ENCODE data around the gene GOLPH3L.
"Not testable (repeated sequence)": the region's sequence is repeated elsewhere in the genome, so short reads cannot be mapped to it uniquely, and the experiment has no call there.

Gene GOLPH3L

DNA sequence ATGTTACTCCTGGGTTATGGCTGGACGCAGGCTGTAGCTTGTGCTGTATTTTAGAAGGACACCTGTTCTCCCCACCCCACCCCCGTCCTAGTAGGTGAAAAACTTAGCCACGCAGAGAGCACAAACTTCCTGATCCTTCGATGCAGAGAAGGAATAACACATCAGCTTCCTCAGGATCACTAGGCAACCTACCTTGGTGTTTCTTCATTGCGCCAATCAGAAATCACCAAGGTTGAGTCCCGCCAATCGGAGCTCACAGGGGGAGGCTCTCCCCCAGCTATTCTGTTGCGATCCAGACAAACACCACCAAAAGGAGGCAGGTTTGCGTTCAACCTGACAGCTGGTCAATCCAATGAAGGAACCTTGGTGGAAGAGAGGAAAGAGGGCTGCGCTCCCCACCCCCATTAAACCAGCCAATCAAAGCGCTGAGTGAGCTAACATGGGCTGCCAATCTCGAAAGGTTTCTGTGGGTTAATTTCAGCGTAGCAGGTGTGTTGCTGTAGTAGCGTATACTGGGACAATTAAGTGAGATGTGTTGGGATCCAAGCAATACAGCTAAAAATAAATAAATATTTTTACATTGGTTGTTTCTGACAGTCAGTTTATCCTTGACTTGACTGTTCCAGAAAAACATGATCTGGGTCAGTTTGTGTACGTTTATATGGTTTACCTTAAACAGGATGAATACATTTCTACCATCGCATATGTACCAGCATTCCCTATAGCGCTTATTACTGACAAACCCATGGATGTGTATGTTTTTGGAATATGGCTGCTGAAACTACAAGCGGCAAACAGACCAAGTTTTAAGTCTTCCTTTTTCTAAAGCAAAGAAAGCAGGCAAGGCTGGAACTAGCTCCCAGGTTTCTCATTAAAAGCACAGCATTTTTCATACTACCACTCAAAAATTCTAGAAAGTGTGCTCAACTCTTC, at the start of gene GOLPH3L:
Gene GOLPH3L, minus strand, starts transcription at position 160 of the 933 bp plus-strand sequence. CDS start 2,316 bp downstream, outside the sequence.
- DNase-seq (ENCODE audit: low spot score) = peak; percentile 98

DNA sequence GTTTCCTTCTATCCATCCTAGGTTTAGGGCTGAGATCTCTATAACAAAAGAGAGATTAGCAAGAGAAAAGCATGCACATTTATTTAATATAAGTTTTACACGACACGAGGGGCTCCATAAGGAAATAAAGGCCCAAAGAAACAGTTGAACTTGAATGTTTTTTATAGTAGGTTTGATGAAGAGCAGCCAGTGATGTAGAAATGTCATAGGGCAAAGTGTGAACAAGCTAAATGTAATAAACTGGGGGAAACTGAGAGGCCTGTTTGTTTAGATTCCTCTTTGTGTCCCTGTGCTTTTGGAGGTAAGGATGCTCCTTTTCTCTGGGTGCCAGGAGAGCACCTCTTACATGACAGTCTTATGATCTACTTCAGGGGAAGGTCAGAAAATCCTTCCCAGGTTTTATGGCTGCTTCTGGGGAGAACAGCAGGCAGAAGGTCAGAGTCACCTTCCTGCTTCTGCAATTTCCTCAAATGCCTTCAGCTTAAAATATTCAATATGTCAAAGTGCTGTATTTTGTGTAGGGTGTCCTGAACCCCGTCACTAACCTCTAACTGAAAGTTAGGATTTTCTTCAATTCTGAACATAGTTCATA, 33.3 kb upstream of the GOLPH3L start:
- DNase-seq (ENCODE audit: low spot score) = no peak

DNA sequence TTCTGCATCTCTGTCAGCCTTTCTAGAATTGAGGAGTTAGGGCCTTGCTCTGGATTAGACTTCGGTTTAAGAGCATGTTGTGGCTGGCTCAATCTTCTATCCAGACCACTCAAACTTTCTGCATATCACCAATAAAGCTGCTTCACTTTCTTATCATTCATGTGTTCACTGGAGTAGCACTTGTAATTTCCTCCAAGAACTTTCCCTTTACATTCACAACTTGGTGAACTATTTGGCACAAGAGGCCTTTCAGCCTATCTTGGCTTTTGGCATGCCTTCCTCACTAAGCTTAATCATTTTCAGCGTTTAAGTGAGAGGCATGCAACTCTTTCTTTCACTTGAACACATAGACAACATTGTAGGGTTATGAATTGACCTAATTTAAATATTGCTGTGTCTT, 27.4 kb upstream of the GOLPH3L start:
- DNase-seq (ENCODE audit: low spot score) = no peak

DNA sequence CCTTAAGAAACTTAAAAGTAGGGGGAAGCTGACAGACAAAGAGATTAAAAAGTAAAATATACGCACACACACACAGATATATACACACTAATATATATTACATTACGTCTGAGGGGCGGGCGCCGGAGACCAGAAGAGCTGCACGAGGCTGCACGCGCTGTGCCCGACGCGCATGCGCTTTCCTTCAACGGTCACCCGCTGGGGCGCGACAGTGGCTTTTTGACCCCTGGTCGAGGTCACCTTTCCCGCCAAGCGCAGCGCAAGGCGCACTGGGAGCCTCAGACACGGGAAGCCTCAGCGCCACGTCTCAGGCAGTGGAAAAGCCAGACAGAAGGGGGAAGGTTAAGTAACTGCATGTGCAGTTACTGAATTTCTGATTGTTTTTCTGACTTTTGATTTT, 23.7 kb upstream of the GOLPH3L start, which contains the start of gene HORMAD1:
Gene HORMAD1, minus strand, starts transcription at position 193 of the 400 bp plus-strand sequence. CDS start 1,390 bp downstream, outside the sequence.
- DNase-seq (ENCODE audit: low spot score) = no peak

DNA sequence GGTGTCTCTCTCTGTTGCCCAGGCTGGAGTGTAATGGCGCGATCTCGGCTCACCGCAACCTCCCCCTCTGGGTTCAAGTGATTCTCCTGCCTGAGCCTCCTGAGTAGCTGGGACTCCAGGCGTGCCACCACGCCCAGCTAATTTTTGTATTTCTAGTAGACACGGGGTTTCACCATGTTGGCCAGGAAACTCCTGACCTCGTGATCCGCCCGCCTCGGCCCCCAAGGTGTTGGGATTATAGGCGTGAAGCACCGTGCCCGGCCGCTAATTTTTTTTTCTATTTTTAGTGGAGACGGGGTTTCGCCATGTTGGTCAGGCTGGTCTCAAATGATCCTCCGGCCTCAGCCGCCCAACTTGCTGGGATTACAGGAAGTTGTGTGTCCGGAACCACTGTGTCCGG, 23.1 kb upstream of the GOLPH3L start:
- no peak for DNase-seq (ENCODE audit: low spot score)

DNA sequence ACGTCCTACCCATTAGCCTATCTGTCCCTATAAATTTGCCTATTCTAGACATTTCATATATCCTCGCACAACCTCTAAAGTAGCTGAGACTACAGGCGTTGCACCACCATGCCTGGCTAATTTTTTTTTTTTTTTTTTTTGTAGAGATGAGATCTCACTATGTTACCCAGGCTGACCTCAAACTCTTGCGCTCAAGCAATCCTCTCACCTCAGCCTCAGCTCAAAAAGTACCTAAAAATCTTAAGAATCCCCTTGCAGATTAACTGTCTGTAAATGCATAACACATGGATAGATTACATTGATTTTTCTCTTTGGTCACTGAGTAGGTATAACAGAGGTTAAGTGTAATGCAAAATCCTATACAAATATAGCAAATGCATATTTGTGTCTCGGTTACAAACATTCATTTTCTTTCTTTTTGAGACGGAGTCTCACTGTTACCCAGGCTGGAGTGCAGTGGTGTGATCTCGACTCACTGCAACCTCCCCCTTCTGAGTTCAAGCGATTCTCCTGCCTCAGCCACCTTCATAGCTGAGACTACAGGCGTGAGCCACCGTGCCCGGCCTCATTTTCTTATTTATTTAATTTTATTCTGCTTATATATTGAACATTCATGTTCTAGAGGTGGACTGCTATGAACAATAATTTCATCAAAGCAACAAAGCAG, 21.4 kb upstream of the GOLPH3L start:
- no peak for DNase-seq (ENCODE audit: low spot score)

DNA sequence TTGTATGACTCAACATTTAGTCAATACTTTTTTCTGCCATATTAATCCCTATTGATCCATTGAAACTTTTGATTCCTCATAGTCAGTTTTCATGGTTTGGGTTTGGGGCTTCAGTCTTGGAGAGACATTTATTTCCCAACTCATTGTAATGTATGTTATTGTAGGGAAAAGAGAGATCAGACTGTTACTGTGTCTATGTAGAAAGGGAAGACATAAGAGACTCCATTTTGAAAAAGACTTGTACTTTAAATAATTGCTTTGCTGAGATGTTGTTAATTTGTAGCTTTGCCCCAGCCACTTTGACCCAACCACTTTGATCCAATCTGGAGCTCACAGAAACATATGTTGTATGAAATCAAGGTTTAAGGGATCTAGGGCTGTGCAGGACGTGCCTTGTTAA, 12.1 kb upstream of the GOLPH3L start:
- DNase-seq (ENCODE audit: low spot score) = not testable (repeated sequence)

DNA sequence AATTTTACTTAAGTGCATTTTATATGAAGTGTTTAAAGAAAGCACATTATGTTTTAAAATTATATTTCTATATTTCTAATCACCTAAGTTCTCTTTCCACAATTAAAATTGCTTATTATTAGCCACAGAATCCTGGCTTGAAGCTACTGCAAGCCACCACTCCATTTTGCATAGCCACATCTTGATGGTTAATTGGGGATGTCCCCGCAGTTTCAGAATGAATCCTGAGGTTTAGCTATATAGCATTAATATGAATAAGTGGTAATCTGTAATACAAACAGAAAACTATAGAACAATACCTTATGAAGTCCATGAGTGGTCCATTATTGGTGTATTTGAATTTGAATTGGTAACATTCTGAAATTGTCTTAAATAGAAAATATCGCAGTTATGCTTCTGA, 11.6 kb upstream of the GOLPH3L start:
- no peak for DNase-seq (ENCODE audit: low spot score)

DNA sequence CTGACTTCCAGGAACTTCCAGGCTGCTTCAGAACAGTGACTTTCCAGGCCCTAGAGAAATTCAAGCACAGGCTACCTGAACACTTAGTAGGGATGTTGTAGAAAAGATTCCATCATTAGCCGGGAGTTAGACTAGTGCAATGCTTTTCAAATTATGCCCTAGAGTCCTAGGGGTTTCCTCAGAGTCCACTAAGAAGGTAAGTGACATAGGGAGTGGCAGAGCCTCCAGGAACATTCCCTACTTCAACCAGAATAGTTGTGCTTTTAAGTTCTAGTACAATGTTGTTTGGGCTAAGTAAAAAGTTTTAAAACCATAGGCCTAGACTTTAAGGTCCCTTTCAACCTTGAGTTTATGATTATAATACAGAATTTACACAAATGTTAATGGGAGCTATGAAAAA, 9.1 kb upstream of the GOLPH3L start:
- DNase-seq (ENCODE audit: low spot score) = no peak

DNA sequence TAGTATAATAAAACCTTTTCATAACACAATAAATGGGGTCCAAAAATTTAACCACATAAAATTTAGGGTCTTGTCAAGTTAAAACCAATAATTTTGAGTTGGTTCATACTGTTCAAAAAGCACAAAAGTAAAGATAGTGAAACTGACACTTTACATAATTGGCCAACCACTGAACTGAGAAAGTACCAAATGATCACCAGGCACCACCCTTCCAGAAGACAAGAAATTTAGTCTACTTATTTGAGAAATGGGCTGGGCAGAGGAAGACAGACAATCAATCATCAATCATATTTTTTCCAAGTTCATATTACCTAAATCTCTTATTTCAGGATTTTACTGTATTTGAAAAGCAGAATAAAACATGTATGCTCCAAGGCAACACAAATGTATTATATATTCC, 6.5 kb upstream of the GOLPH3L start:
- no peak for DNase-seq (ENCODE audit: low spot score)

DNA sequence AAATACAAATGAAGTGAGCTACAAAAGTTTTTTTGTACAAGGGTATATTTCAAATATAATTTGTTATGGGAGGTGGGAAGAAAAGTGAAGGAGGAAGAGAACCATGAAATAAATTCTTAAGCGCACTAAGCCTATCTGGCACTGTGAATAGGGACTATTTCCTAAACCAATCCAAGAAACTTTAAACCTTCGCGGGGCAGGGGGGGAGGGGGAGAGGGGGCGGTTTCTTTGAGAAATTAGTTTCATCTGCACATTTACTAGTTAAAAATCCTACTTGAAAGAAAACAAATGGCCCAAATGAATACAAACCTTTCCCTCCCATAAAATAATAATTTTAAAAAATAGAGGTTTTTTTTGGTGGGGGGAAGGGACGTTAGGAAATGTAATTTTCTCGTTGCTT, 364 bp downstream of the GOLPH3L start:
- peak; percentile 22 for DNase-seq (ENCODE audit: low spot score)

DNA sequence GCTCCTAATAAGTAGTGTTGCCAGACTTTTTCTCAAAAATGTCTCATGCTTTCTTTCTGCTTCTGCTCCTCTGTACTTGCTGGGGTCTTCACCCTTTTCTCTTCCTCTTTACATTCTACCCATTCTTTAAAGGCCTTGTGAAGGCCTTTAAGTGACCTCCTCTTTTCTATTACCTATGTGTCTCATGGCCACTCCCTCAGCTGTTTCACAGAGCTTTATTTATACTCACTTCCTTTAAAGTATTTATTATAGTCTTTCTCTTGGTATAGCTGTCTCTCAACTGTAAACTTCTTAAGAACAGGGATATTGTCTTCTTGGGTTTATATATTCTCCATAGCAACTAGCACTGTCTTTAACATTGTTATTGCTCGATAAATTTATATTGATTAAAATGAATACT, 792 bp downstream of the GOLPH3L start:
- no peak for DNase-seq (ENCODE audit: low spot score)

DNA sequence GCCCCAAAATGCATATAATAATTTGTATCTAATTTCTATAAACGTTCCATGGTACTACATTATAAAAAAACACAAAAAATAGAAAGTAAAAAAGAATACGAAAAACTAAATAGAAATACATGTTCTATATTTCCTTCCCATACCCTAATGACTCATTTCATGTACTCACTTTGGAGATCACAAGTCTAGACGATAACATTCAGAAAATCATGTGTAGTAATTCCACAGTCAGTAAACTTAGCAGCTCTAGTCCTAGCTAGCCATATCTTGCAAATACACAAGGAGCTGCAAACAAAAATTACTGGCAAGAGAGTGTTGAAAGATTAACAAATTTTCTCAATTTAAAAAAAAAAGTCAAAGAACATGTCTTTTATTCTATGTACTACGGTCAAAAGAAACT, 1.4 kb downstream of the GOLPH3L start:
- DNase-seq (ENCODE audit: low spot score) = no peak

DNA sequence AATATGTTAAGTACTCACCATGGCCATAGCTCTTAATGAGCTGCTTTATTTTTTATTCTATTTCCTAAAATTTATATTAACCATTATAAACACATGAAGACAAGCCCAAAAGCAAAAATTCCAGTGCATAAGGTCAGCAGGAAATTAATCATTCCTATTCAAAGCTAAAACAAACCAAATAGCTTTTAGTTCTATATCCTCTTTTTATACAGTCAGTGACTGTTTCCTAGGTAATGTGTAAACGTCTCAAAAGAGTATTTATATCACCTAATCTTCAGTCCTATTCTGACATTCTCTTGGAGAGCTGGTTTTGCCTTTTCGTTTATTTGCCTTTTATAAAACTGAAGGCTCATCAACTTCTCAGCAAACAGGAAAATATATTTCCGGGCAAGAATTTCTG, 4.2 kb downstream of the GOLPH3L start:
- DNase-seq (ENCODE audit: low spot score) = no peak

DNA sequence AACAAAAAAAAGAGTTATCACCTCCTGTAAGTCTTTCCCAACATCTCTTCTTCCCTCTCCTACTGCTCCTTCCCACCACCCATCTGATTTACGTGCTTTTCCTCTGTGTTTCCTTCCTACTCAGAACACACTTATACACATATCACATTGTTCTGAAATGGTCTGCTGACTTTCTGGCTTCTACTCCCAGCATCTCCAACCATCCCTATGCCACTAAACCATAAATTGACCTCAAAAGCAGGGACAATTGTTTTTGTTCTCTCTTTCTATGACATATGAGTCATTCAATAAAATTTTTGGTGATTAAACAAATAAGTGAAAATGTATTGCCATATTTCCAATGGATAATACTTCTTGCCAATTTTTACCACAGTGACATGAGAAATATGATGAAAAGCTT, 8.2 kb downstream of the GOLPH3L start:
- DNase-seq (ENCODE audit: low spot score) = no peak

DNA sequence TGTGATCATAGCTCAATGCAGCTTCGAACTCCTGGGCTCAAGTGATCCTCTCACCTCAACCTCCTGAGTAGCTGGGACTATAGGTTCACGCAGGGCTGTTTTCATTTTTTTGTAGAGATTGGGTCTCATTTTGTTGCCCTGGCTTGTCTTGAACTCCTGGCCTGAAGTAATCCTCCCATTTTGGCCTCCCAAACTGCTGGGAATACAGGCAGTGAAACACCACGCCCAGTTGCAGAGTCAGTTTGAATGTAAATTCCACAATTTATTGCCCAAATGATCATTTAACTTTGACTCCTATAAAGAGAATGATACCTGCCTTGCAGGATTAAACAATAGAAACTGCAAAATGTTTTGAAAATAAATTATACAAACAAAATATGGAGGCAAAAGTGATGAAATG, 10.7 kb downstream of the GOLPH3L start:
- no peak for DNase-seq (ENCODE audit: low spot score)

DNA sequence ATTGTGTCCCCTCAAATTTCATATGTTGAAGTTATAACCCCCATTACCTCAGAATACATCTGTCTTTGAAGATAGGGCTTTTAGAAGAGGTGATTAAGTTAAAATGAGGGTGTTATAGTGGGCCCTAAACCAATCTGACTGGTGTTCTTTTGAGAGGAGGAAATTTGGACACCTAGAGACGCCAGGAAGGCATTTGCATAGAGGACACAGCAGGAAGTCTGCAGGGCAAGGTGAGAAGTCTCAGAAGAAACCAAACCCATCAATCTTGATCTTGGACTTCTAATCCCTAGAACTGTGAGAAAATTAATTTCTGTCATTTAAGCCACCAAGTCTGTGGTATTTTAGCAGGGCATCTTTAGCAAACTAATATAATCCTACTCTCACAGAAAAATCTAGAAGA, 13.0 kb downstream of the GOLPH3L start:
- DNase-seq (ENCODE audit: low spot score) = no peak

DNA sequence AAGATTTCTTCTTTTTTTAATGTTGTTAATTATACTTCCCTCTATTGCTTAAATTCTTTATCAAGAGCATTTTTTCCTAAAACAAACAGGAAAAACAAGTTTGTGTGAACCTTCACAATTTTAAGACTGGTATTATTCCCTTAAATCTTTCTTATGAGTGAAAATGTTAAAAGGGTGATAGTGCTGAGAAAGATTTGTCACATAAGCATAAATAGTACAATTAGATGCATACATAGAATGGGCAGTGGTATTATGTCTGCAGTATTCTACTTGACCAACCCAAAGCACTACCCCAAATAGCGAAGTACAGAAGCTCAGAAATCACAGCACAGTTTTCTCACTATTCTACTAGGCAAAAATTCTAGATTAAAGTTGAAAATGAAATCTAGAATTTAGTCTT, 18.0 kb downstream of the GOLPH3L start:
- no peak for DNase-seq (ENCODE audit: low spot score)

DNA sequence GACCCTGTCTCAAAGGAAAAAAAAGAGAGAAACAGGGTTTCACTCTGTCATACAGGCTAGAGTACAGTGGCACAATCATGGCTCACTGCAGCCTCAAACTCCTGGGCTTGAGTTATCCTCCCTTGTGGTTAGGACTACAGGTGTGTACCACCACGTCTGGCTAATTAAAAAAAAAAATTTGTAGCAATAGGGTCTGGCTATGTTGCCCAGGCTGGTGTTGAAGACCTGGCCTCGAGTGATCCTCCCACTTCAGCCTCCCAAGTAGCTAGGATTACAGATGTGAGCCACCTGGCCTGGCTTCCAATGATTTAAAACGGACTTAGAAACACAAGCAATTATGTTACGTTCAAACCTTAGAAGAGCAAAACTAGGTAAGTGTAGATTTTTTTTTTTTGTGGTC, 22.1 kb downstream of the GOLPH3L start:
- no peak for DNase-seq (ENCODE audit: low spot score)

DNA sequence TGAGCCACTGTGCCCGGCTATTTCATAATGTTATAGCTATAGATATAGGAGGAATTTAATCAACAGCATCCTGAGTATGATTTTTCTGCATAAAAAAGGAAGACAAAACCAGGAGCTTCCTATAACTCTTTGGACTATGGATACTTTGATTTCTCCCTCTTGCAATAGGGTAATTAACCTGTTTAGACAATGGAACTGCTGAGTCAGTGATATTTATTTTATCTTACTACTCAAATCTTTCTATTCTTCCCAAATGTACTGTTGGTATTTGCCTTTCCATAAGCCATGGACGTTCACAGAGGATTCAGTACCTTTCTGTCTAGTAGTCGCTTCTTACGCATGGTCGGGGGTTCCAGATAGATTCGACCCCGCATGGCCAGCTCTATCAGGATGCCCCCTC, 33.6 kb downstream of the GOLPH3L start:
- DNase-seq (ENCODE audit: low spot score) = no peak

DNA sequence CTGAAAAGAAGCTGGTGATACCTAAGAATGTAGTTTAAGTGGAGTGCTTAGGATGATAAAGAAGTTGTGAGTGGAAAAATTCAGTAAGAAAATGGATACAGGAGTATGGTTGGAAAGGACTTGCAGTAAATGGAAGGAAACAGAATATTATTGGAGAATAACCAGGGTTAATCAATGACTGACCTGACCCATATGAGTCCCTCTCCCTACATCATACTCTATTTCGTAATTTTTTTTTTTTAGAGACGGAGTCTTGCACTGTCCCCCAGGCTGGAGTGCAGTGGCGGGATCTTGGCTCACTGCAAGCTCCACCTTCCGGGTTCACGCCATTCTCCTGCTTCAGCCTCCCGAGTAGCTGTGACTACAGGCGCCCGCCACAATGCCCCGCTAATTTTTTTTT, 34.1 kb downstream of the GOLPH3L start:
- no peak for DNase-seq (ENCODE audit: low spot score)

DNA sequence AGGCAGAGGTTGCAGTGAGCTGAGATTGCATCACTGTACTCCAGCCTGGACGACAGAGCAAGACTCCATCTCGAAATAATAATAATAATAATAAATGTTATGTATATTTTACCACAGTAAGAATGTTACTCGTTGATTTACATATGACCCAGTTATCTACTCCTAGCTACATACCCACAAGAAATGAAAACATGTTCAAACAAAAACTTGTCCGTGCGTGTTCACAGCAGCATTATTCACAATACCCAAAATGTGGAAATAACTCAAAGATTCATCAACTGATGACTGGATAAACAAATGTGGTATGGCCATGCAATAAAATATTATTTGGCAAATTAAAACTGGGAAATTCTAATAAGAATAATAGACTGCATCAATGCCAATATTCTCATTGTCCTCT, 35.8 kb downstream of the GOLPH3L start:
- DNase-seq (ENCODE audit: low spot score) = no peak

DNA sequence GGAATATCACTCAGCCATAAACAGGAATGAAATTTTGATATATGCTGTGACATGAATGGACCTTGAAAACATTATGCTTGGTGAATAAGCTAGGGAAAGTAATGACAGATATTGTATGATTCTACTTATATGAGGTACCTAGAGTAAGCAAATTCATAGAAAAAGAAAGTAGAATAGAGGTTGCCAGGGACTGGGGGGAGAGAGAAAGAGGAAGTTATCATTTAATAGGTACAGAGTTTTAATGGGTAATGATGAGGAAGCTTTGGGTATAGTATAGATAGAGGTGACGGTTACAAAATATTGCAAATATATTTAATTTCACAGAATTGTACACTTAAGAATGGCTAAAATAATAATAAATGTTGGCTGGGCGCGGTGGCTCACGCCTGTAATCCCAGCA, 36.4 kb downstream of the GOLPH3L start:
- DNase-seq (ENCODE audit: low spot score) = no peak
